Measurements from ENCODE around the gene TMEM238. TPM values are rescaled to one million over a fixed set of nuclear protein-coding genes. Genes with fewer than 3 reads are reported as not detected.

TMEM238 gene
- total and polyA plus RNA-seq, 4 donors, result 0.08 to 0.54 (median 0.47) TPM

- TF ChIP-seq SP1 (IDR thresholded peaks at IDR 0.05) (no peak), HNF4A (conservative IDR thresholded peaks at IDR 0.05) (no peak), FOXA1 (IDR thresholded peaks at IDR 0.05) (no peak), HNF4G (IDR thresholded peaks at IDR 0.05) (no peak), TAF1 (conservative IDR thresholded peaks at IDR 0.05) (no peak), CTCF (IDR thresholded peaks at IDR 0.05; ENCODE audit: low read depth, low read length, missing input control) (no peak), GABPA (IDR thresholded peaks at IDR 0.05 in 1 of 2, conservative IDR thresholded peaks at IDR 0.05 in 1 of 2) (no peak), MAX (IDR thresholded peaks at IDR 0.05) (no peak), YY1 (IDR thresholded peaks at IDR 0.05) (no peak), RAD21 (IDR thresholded peaks at IDR 0.05) (no peak), ZBTB33 (IDR thresholded peaks at IDR 0.05) (no peak), RXRA (IDR thresholded peaks at IDR 0.05) (no peak), EGR1 (IDR thresholded peaks at IDR 0.05; ENCODE audit: low read depth in 2 of 2) (no peak), ATF3 (IDR thresholded peaks at IDR 0.05) (no peak), FOXA2 (IDR thresholded peaks at IDR 0.05) (no peak), REST (IDR thresholded peaks at IDR 0.05) (no peak), JUND (IDR thresholded peaks at IDR 0.05) (no peak)
- H3K9ac ChIP-seq (ENCODE audit: low read depth in 1 of 2, low read length in 2 of 2), result no peak overlapping the region
- H3K27ac ChIP-seq (ENCODE audit: low read depth in 1 of 2, low read length in 2 of 2), result no peak overlapping the region
- no peaks in the 10 kb centered on the region for H3K4me1 ChIP-seq (ENCODE audit: control insufficient read depth in 4 of 4, insufficient read depth in 4 of 4, low read length in 3 of 4)
- H3K9me3 ChIP-seq (ENCODE audit: control insufficient read depth in 4 of 4, low read length in 3 of 4), result no peaks in the 10 kb centered on the region
- DNase-seq (ENCODE audit: low spot score), result no peak
- no peaks in the 10 kb centered on the region for H3K36me3 ChIP-seq (ENCODE audit: control insufficient read depth in 4 of 4, insufficient read depth in 3 of 4, low read depth in 1 of 4, low read length in 3 of 4)
- H3K27me3 ChIP-seq (ENCODE audit: control insufficient read depth in 4 of 4, insufficient read depth in 4 of 4, low read length in 3 of 4), result no peaks in the 10 kb centered on the region
- WGBS, result 72% methylated on average over 38 of the region's 38 CpGs
- no peak overlapping the region for H3K4me3 ChIP-seq (ENCODE audit: low read depth in 1 of 3, low read length in 3 of 3)
Measured at GRCh38 chr19:55362174-55362989, 21.7 kb downstream of the TMEM238 start.
